GM18520 (cell line): Measurements from ENCODE around the gene KRTAP10-3.
"Not testable (repeated sequence)": the region's sequence is repeated elsewhere in the genome, so short reads cannot be mapped to it uniquely, and the experiment has no call there.

ENCODE experiments used
- ATAC-seq: cut with Tn5 transposase; IDR thresholded peaks from one replicate; pipeline ENCODE4 v1.9.1; 2021; ENCODE audit not compliant: unreplicated experiment

KRTAP10-3 gene

GRCh38 chr21:44558695-44559094, at the start of gene KRTAP10-3:
TSS of gene KRTAP10-3 (minus strand) at chr21:44558795. CDS start at chr21:44558715, 80 bp downstream.
- ATAC-seq = no peak

GRCh38 chr21:44606495-44606894, 47.9 kb upstream of the KRTAP10-3 start:
- ATAC-seq = no peak

- no peak for ATAC-seq
Observed at GRCh38 chr21:44603911-44604310, 45.3 kb upstream of the KRTAP10-3 start.

GRCh38 chr21:44603109-44603875, 44.7 kb upstream of the KRTAP10-3 start:
- ATAC-seq = no peak

GRCh38 chr21:44602463-44602850, 43.9 kb upstream of the KRTAP10-3 start:
- no peak for ATAC-seq

GRCh38 chr21:44601596-44602462, 43.2 kb upstream of the KRTAP10-3 start:
- ATAC-seq = no peak

- ATAC-seq = not testable (repeated sequence)
Observed at GRCh38 chr21:44601091-44601490, 42.5 kb upstream of the KRTAP10-3 start.

GRCh38 chr21:44600118-44600978, 41.8 kb upstream of the KRTAP10-3 start, which contains the start of gene KRTAP10-7:
TSS of gene KRTAP10-7 (plus strand) at chr21:44600597. CDS start at chr21:44600622, 25 bp downstream.
- ATAC-seq = not testable (repeated sequence)

- no peak for ATAC-seq
Observed at GRCh38 chr21:44599264-44600029, 40.9 kb upstream of the KRTAP10-3 start.

GRCh38 chr21:44598061-44598460, 39.5 kb upstream of the KRTAP10-3 start:
- ATAC-seq = no peak

- no peak for ATAC-seq
Observed at GRCh38 chr21:44596068-44596725, 37.6 kb upstream of the KRTAP10-3 start.

- no peak for ATAC-seq
Observed at GRCh38 chr21:44595524-44595923, 36.9 kb upstream of the KRTAP10-3 start.

GRCh38 chr21:44594406-44594916, 35.9 kb upstream of the KRTAP10-3 start:
- no peak for ATAC-seq

GRCh38 chr21:44593598-44594405, 35.2 kb upstream of the KRTAP10-3 start:
- ATAC-seq = no peak

- no peak for ATAC-seq
Observed at GRCh38 chr21:44592446-44593311, 34.1 kb upstream of the KRTAP10-3 start, which contains the start of gene KRTAP10-6. TSS of gene KRTAP10-6 (minus strand) at chr21:44592505. CDS start at chr21:44592484, 21 bp downstream.

- ATAC-seq = not testable (repeated sequence)
Observed at GRCh38 chr21:44591801-44592130, 33.2 kb upstream of the KRTAP10-3 start.
